Astrocyte (in vitro differentiated cells and primary cell): ENCODE results near the gene HNRNPDL. TPM values are rescaled to one million over a fixed set of nuclear protein-coding genes. Genes with fewer than 3 reads are reported as not detected.
A peak's percentile ranks its signal among the peaks of the same experiment; 100 is the strongest.

ENCODE experiments used
- DNase-seq: peaks from one replicate; pipeline ENCODE4 v3.0.0-alpha.2; 2010; ENCODE audit warnings: low read depth
- FAIRE-seq: peaks from 2 replicates; lab custom pipeline; 2011; peaks lifted over from hg19 to GRCh38; lab: Jason Lieb, UNC
- H2AFZ ChIP-seq: 2 replicates; pipeline ENCODE4 v1.6.0; 2012; ENCODE audit warnings: low read depth, low read length, inconsistent platforms
- H3K27ac ChIP-seq: 2 replicates; pipeline ENCODE4 v1.5.1; 2011; ENCODE audit warnings: low read depth, low read length, inconsistent platforms
- H3K27me3 ChIP-seq: 2 replicates; pipeline ENCODE4 v1.6.0; 2011; ENCODE audit warnings: low read length, inconsistent platforms; ENCODE audit not compliant: insufficient read depth
- H3K36me3 ChIP-seq: 2 replicates; pipeline ENCODE4 v1.5.1; 2011; ENCODE audit warnings: low read length, inconsistent platforms; ENCODE audit not compliant: insufficient read depth
- H3K4me1 ChIP-seq: 2 replicates; pipeline ENCODE4 v1.5.1; 2011; ENCODE audit warnings: low read length, inconsistent platforms; ENCODE audit not compliant: insufficient read depth
- H3K4me2 ChIP-seq: 2 replicates; pipeline ENCODE4 v1.6.0; 2012; ENCODE audit warnings: low read length, inconsistent platforms
- H3K4me3 ChIP-seq: 2 replicates; pipeline ENCODE4 v1.5.1; 2011; ENCODE audit warnings: low read depth, mild to moderate bottlenecking, low read length, inconsistent platforms; ENCODE audit not compliant: insufficient read depth
- H3K79me2 ChIP-seq: 2 replicates; pipeline ENCODE4 v1.6.0; 2012; ENCODE audit warnings: mild to moderate bottlenecking, low read length, inconsistent platforms; ENCODE audit not compliant: insufficient read depth
- H3K9ac ChIP-seq: 2 replicates; pipeline ENCODE4 v1.6.0; 2012; ENCODE audit warnings: mild to moderate bottlenecking, low read length, inconsistent platforms
- H3K9me3 ChIP-seq: 2 replicates; pipeline ENCODE4 v1.5.1; 2012; ENCODE audit warnings: low read depth, mild to moderate bottlenecking, low read length, inconsistent platforms; ENCODE audit not compliant: insufficient read depth
- H4K20me1 ChIP-seq: 2 replicates; pipeline ENCODE4 v1.6.0; 2012; ENCODE audit warnings: low read length, inconsistent platforms; ENCODE audit not compliant: insufficient read depth
- H3K27ac Mint-ChIP-seq: one replicate; pipeline ENCODE4 v1.8.0; 2021; ENCODE audit warnings: mild to moderate bottlenecking, mixed read lengths; ENCODE audit not compliant: unreplicated experiment
- H3K27me3 Mint-ChIP-seq: one replicate; pipeline ENCODE4 v1.8.0; 2021; ENCODE audit warnings: low read depth, mixed read lengths; ENCODE audit not compliant: unreplicated experiment
- H3K36me3 Mint-ChIP-seq: one replicate; pipeline ENCODE4 v1.8.0; 2021; ENCODE audit warnings: low read depth, mixed read lengths; ENCODE audit not compliant: unreplicated experiment
- H3K4me1 Mint-ChIP-seq: one replicate; pipeline ENCODE4 v1.8.0; 2021; ENCODE audit warnings: low read depth, mixed read lengths; ENCODE audit not compliant: unreplicated experiment
- H3K4me3 Mint-ChIP-seq: one replicate; pipeline ENCODE4 v1.8.0; 2021; ENCODE audit warnings: mild to moderate bottlenecking, moderate library complexity, mixed read lengths; ENCODE audit not compliant: unreplicated experiment
- H3K9me3 Mint-ChIP-seq: one replicate; pipeline ENCODE4 v1.8.0; 2021; ENCODE audit warnings: mild to moderate bottlenecking, mixed read lengths; ENCODE audit not compliant: unreplicated experiment
- CTCF ChIP-seq: IDR thresholded peaks from 2 replicates; pipeline ENCODE4 v1.5.1; 2011; ENCODE audit warnings: low read depth, mild to moderate bottlenecking, inconsistent platforms, low read length, moderate library complexity; ENCODE audit not compliant: insufficient read depth
- EZH2 ChIP-seq: IDR thresholded peaks from 2 replicates; pipeline ENCODE4 v1.6.1; 2012; ENCODE audit warnings: mild to moderate bottlenecking, low read length, inconsistent platforms; ENCODE audit not compliant: insufficient read depth
- total RNA-seq: library from RNA; stranded (reverse); gene quantifications from 2 replicates; pipeline ENCODE4 v1.2.1, GENCODE V29; 2021

HNRNPDL gene
- total RNA-seq, 1 donor from 2014 or later, result 220 TPM

- Mint-ChIP-seq H3K9me3 (no peaks in the 10 kb centered on the region), H3K4me3 (peak overlapping the region; percentile 97), H3K27ac (peak overlapping the region; percentile 99), H3K36me3 (peaks cover 17% of the 10 kb centered on the region), H3K27me3 (no peaks in the 10 kb centered on the region), H3K4me1 (peaks cover 23% of the 10 kb centered on the region)
- H3K27me3 ChIP-seq, result no peaks in the 10 kb centered on the region
- FAIRE-seq (no peak), DNase-seq (peak; percentile 32)
- peak overlapping the region; percentile 99 for H3K4me3 ChIP-seq
- TF ChIP-seq CTCF (no peak), EZH2 (no peak)
- no peaks in the 10 kb centered on the region for H3K9me3 ChIP-seq
- H3K36me3 ChIP-seq, result peaks cover 38% of the 10 kb centered on the region
- H3K27ac ChIP-seq, result peak overlapping the region; percentile 98
- peak overlapping the region; percentile 98 for H3K9ac ChIP-seq
- H3K4me1 ChIP-seq, result peaks cover 24% of the 10 kb centered on the region
- peak overlapping the region; percentile 95 for H3K4me2 ChIP-seq
- H4K20me1 ChIP-seq, result peaks cover 74% of the 10 kb centered on the region
- H3K79me2 ChIP-seq, result peaks cover 94% of the 10 kb centered on the region
- peak overlapping the region; percentile 61 for H2AFZ ChIP-seq
These were observed 502 bp downstream of the HNRNPDL start for GRCh38 chr4:82429728-82430192.

DNA sequence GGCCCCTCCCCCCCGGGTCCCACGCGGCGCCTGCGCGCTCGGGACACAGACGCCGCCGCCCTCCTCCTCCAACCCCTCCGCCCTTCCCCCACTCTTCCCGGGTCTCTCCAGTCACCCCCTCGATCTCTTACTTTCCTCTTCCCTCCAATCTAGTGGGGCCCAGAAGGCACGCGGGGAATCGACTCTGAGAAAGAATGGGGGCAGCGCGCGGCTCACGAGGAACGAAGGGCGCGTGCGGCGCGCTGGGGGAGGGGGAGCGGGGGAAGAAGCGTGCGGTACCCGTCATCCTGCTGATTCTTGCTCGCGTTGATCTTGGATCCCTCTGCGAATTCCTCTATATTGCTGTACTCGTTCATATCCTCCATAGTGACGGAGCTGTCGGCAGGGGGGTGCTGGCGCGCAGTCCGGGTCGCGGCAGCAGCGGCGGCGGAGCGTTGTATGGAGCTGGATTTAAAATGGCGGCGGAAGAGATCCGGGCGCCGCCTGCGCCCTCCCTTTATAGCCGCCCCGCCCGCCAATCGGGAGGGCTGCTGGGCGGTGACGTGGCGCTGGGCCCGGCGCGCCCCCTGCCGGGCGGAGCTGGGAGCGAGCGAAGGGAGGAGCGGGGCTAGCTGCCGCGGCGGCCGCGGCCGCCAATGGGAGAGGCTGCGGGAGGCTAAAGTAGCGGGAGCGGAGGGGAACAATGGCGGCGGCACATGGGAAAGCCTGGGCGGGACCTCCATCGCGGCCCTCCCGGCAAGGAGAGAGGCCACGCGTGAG, 1.1 kb downstream of the HNRNPDL start:
- H3K9me3 Mint-ChIP-seq, result no peaks in the 10 kb centered on the region
- no peaks in the 10 kb centered on the region for H3K9me3 ChIP-seq
- peaks cover 19% of the 10 kb centered on the region for H3K36me3 Mint-ChIP-seq
- H2AFZ ChIP-seq, result peak overlapping the region; percentile 61
- peak overlapping the region; percentile 97 for H3K4me3 Mint-ChIP-seq
- H3K4me1 Mint-ChIP-seq, result peaks cover 29% of the 10 kb centered on the region
- peaks cover 30% of the 10 kb centered on the region for H3K4me1 ChIP-seq
- peak overlapping the region; percentile 98 for H3K9ac ChIP-seq
- peak overlapping the region; percentile 95 for H3K4me2 ChIP-seq
- H3K4me3 ChIP-seq, result peak overlapping the region; percentile 99
- no peaks in the 10 kb centered on the region for H3K27me3 ChIP-seq
- H3K79me2 ChIP-seq, result peaks cover 91% of the 10 kb centered on the region
- H4K20me1 ChIP-seq, result peaks cover 77% of the 10 kb centered on the region
- peak; percentile 64 for TF ChIP-seq CTCF
- TF ChIP-seq EZH2, result no peak
- peaks cover 44% of the 10 kb centered on the region for H3K36me3 ChIP-seq
- FAIRE-seq (no peak), DNase-seq (peak; percentile 60)
- H3K27ac ChIP-seq, result peak overlapping the region; percentile 98
- peak overlapping the region; percentile 99 for H3K27ac Mint-ChIP-seq
- H3K27me3 Mint-ChIP-seq, result no peaks in the 10 kb centered on the region
